ENCODE results near the gene PRR11. TPM values are rescaled to one million over a fixed set of nuclear protein-coding genes. Genes with fewer than 3 reads are reported as not detected.

The PRR11 gene
- total and polyA plus RNA-seq, 2 of the 8 experiments (the other 6 are each of a cell fraction or from before 2014, with no cell fraction given), result 32.7 to 83.0 TPM

- no peak for TF ChIP-seq CEBPB (IDR thresholded peaks at IDR 0.05; ENCODE audit: low read depth, low read length)
- TF ChIP-seq CHD2 (IDR thresholded peaks at IDR 0.05; ENCODE audit: low read length), result no peak
- no peak for TF ChIP-seq TAF7 (optimal IDR thresholded peaks at IDR 0.05; ENCODE audit: borderline replicate concordance, low read depth, low read length)
- TF ChIP-seq POLR2AphosphoS5 (IDR thresholded peaks at IDR 0.05; ENCODE audit: low read depth, low read length), result no peak
- TF ChIP-seq BCL11A (IDR thresholded peaks at IDR 0.05; ENCODE audit: low read depth in 2 of 2, low read length in 2 of 2), result no peak
- TF ChIP-seq MAFK (IDR thresholded peaks at IDR 0.05; ENCODE audit: low read depth, low read length), result no peak
Measured at GRCh38 chr17:59230764-59231163, 75.2 kb downstream of the PRR11 start (continued).

Data from H1 (cell line).